Heart left ventricle (tissue), 13 donors: ENCODE results near the gene SF3B3.

Experiments used
- CTCF ChIP-seq, 12 donors: fragments of 200-600 bp; sonication (generic) in 4 of 12; IDR thresholded peaks; one replicate each; pipeline versions ENCODE4 v1.5.0 to v1.8.0; 2018 to 2022; ENCODE audit warnings: antibody characterized with exemption in 12 of 12, mild to moderate bottlenecking in 5 of 12
- POLR2A ChIP-seq, 2 donors: fragments of 450-650 bp; IDR thresholded peaks; one replicate each; pipeline ENCODE4 v1.6.1; 2017; ENCODE audit warnings: antibody characterized with exemption in 2 of 2, mild to moderate bottlenecking in 2 of 2, moderate library complexity in 2 of 2
- donor health status: ischemic (EF 13 %, LVEDD 7.1; RV severe dilation, severe dysfunction).
- donor health status: DM: no; HTN: yes; CAD: no.
- donor health status: DM: no; HTN: no; CAD: no.
- donor health status: ischemic (EF 25% LVEDD 6.9; RV normal size, moderate dysfunction).
- donor health status: ischemic (EF 25% LVEDD 5.7; RV mildly dilated, moderate dysfunction).
- donor health status: ischemic (EF 35%, LVEDD 5.7; RV mildly dilated, moderate dysfunction).
- donor health status: nonischemic (EF 11% LVEDD 7.7; RV severe dilation, severe dysfunction).
- donor health status: DM: yes; HTN: yes; CAD: no.
- donor health status: PGD.
- donor health status: ischemic (EF 29% LVEDD 5.4; RV normal size, mild dysfunction).
- donor health status: nonischemic (EF 23%, LVEDD 6.1; RV moderate dilation, normal function).

GRCh38 chr16:70582280-70582978 lies 58.8 kb downstream of the SF3B3 start:
- TF ChIP-seq CTCF (IDR thresholded peaks at IDR 0.05): no peak
- TF ChIP-seq POLR2A (IDR thresholded peaks at IDR 0.05): no peak
